Spinal cord (tissue), 10 donors: ENCODE results near the gene TNKS1BP1. TPM values are rescaled to one million over a fixed set of nuclear protein-coding genes. Genes with fewer than 3 reads are reported as not detected.
A peak's percentile ranks its signal among the peaks of the same experiment; 100 is the strongest.

ENCODE experiments used
- DNase-seq, 6 donors: peaks; one replicate each; pipeline versions ENCODE4 v3.0.0 to v3.0.0-alpha.2; 2013 to 2015; ENCODE audit warnings: low spot score in 6 of 6, low read depth in 4 of 6
- H3K27ac ChIP-seq: one replicate; pipeline ENCODE4 v1.5.1; 2013; ENCODE audit warnings: low read depth, low read length, control low read depth
- H3K27me3 ChIP-seq: one replicate; pipeline ENCODE4 v1.6.1; 2013; ENCODE audit warnings: low read length; ENCODE audit not compliant: control insufficient read depth, insufficient read depth
- H3K36me3 ChIP-seq: one replicate; pipeline ENCODE4 v1.6.1; 2013; ENCODE audit warnings: low read length; ENCODE audit not compliant: control insufficient read depth, insufficient read depth
- H3K4me1 ChIP-seq: one replicate; pipeline ENCODE4 v1.6.1; 2013; ENCODE audit warnings: low read length; ENCODE audit not compliant: control insufficient read depth, insufficient read depth
- H3K4me3 ChIP-seq: one replicate; pipeline ENCODE4 v1.5.1; 2013; ENCODE audit warnings: low read depth, low read length, control low read depth
- H3K9me3 ChIP-seq: one replicate; pipeline ENCODE4 v1.6.1; 2013; ENCODE audit warnings: low read length; ENCODE audit not compliant: control insufficient read depth, insufficient read depth
- WGBS: methylation state at CpG from one replicate; pipeline ENCODE4 v1.1.5; 2013; ENCODE audit warnings: missing lambda C conversion rate; ENCODE audit not compliant: insufficient coverage; 5-methylcytosine and 5-hydroxymethylcytosine counted together
- polyA plus RNA-seq, 2 donors: library from polyadenylated mRNA; unstranded; fragments of 120-200 nt; gene quantifications; one replicate each; pipeline ENCODE4 v1.2.1, GENCODE V29; 2013; ENCODE audit not compliant: insufficient read length in 2 of 2
- total RNA-seq, 2 donors: library from RNA; depleted of rRNA in 1 of 2; stranded (reverse); fragments of 120-200 nt in 1 of 2; fragments of >200 nt in 1 of 2; gene quantifications; one replicate each; pipeline versions ENCODE4 v1.2.3 to v1.2.4, GENCODE V29; 2013 to 2014
- donor health status: healthy.

TNKS1BP1 gene
- total and polyA plus RNA-seq, 4 donors, result 17.2 to 58.3 (median 43.5) TPM

GRCh38 chr11:57335343-57336110 is 10.8 kb upstream of the TNKS1BP1 start, which contains the start of gene SSRP1:
Gene SSRP1 (minus strand): TSS chr11:57335892. CDS start chr11:57335121, 771 bp downstream.
- Histone ChIP-seq H3K27me3 (no peaks in the 10 kb centered on the region), H3K9me3 (no peaks in the 10 kb centered on the region), H3K27ac (peak within 1 kb of the TSS; percentile 70), H3K4me1 (peaks cover 30% of the 10 kb centered on the region), H3K4me3 (peak within 1 kb of the TSS; percentile 73), H3K36me3 (peaks cover 32% of the 10 kb centered on the region)
- WGBS, result under 1% methylated on average over 54 of the region's 69 CpGs
- DNase-seq, result peak in 3 of 6 donors; percentile 80 to 97 (median 96)

DNA sequence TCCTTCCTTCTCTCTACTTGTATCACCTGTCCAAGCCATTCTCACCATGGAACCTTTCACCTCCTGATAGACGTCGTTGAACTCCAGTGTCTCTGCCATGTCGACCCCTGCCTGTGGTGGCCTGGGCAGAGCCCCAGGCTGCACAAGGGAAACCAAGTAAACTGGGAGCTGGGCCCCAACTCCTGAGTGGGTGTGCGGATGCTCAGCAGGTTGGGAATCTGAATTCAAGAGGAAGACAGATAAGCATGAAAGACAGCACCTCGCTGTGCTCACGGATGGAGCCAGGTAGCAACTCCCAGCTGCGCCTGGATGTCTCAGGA is 10.2 kb upstream of the TNKS1BP1 start:
- no peak for DNase-seq
- Histone ChIP-seq H3K36me3 (peaks cover 38% of the 10 kb centered on the region), H3K9me3 (no peaks in the 10 kb centered on the region), H3K27ac (peak overlapping the region; percentile 70), H3K27me3 (no peaks in the 10 kb centered on the region), H3K4me1 (peaks cover 26% of the 10 kb centered on the region), H3K4me3 (peak overlapping the region; percentile 73)
- WGBS, result 2% methylated on average over 7 of the region's 7 CpGs

GRCh38 chr11:57332694-57333440 is 8.1 kb upstream of the TNKS1BP1 start:
- Histone ChIP-seq H3K27me3 (no peaks in the 10 kb centered on the region), H3K36me3 (peaks cover 59% of the 10 kb centered on the region), H3K4me3 (no peak overlapping the region), H3K27ac (no peak overlapping the region), H3K4me1 (peaks cover 21% of the 10 kb centered on the region), H3K9me3 (no peaks in the 10 kb centered on the region)
- DNase-seq, result no peak
- WGBS, result 96% methylated on average over 10 of the region's 11 CpGs

DNA sequence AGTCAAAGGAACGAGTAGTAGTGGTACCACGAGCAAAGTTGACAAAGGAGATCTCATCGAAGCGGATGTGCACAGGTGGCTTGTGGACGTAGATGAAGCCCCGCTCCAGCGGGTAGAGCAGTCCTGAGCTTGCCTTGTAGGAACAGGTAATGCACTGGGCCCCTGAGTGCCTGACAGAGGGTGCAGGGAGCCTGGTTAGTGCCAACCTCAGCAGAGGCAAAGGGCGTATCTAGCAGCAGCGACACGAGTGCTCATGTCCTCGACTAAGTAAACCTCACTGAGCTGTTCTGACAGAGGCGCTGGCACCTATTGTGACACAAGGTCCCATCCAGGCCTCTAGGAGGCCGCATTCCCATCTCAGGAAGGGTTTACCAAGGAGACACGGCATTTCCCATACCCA is 7.0 kb upstream of the TNKS1BP1 start:
- no peaks in the 10 kb centered on the region for H3K9me3 ChIP-seq
- peaks cover 69% of the 10 kb centered on the region for H3K36me3 ChIP-seq
- WGBS, result 97% methylated on average over 14 of the region's 14 CpGs
- peaks cover 19% of the 10 kb centered on the region for H3K4me1 ChIP-seq
- no peak for DNase-seq
- no peak overlapping the region for H3K4me3 ChIP-seq
- H3K27me3 ChIP-seq, result no peaks in the 10 kb centered on the region
- H3K27ac ChIP-seq, result no peak overlapping the region

DNA sequence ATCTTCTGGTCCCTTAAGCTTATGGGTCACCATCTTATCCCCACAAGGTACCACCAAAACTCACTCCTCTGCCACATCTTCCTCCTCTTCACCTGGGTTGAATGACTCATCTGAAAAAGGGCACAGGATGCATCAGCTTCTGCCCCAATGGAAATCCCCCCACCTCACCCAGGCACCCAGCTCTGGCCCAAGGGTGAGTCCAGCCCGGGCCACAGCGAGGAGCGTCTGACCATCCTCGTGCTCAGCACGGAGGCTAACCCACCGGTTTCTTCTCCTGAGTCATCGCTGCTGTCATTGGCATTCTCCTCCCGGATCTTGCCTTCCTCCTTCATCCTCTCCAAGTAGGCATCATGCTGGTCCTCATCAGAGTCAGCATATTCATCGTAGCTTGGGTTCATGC is 5.3 kb upstream of the TNKS1BP1 start:
- no peak overlapping the region for H3K27ac ChIP-seq
- H3K4me1 ChIP-seq, result peaks cover 23% of the 10 kb centered on the region
- 93% methylated on average over 9 of the region's 9 CpGs for WGBS
- H3K9me3 ChIP-seq, result no peaks in the 10 kb centered on the region
- DNase-seq, result no peak
- H3K4me3 ChIP-seq, result no peak overlapping the region
- peaks cover 80% of the 10 kb centered on the region for H3K36me3 ChIP-seq
- H3K27me3 ChIP-seq, result no peaks in the 10 kb centered on the region

DNA sequence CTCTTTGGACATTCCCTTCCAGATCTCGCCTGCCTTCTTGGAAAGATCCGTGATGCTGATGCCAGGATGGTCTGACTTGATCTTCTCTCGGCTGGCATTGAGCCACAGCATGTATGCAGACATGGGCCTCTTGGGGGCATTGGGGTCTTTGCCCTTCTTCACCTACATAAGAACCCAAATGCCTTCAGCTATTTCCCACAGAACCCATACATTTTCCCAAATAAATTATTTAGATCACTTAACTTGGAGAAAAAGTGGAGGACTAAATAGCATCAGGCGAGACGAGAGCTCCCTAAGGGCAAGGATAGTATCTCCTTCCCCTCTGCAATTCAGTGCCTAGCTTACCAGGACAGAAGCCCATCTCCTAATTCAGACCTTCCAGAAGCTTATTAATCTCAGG is 3.0 kb upstream of the TNKS1BP1 start:
- no peaks in the 10 kb centered on the region for H3K9me3 ChIP-seq
- H3K27me3 ChIP-seq, result no peaks in the 10 kb centered on the region
- no peak overlapping the region for H3K4me3 ChIP-seq
- DNase-seq, result no peak
- no peak overlapping the region for H3K27ac ChIP-seq
- H3K4me1 ChIP-seq, result peaks cover 24% of the 10 kb centered on the region
- WGBS, result 94% methylated on average over 5 of the region's 5 CpGs
- peaks cover 70% of the 10 kb centered on the region for H3K36me3 ChIP-seq

GRCh38 chr11:57325735-57326048 is 940 bp upstream of the TNKS1BP1 start:
- H3K9me3 ChIP-seq, result no peaks in the 10 kb centered on the region
- H3K4me1 ChIP-seq, result peaks cover 37% of the 10 kb centered on the region
- H3K27ac ChIP-seq, result peak overlapping the region; percentile 96
- WGBS, result 8% methylated on average over 6 of the region's 6 CpGs
- no peak for DNase-seq
- H3K36me3 ChIP-seq, result peaks cover 61% of the 10 kb centered on the region
- H3K4me3 ChIP-seq, result peak overlapping the region; percentile 71
- no peaks in the 10 kb centered on the region for H3K27me3 ChIP-seq

- no peaks in the 10 kb centered on the region for H3K9me3 ChIP-seq
- under 1% methylated on average over 35 of the region's 64 CpGs for WGBS
- H3K27ac ChIP-seq, result peak overlapping the region; percentile 97
- H3K27me3 ChIP-seq, result no peaks in the 10 kb centered on the region
- peak overlapping the region; percentile 58 for H3K4me3 ChIP-seq
- peaks cover 59% of the 10 kb centered on the region for H3K36me3 ChIP-seq
- peak in 2 of 6 donors; percentile 85 to 89 for DNase-seq
- H3K4me1 ChIP-seq, result peaks cover 43% of the 10 kb centered on the region
Observed at GRCh38 chr11:57324154-57324885, 432 bp downstream of the TNKS1BP1 start.

GRCh38 chr11:57323855-57324153 is 948 bp downstream of the TNKS1BP1 start:
- H3K9me3 ChIP-seq, result no peaks in the 10 kb centered on the region
- DNase-seq, result no peak
- H3K27ac ChIP-seq, result peak overlapping the region; percentile 97
- H3K4me3 ChIP-seq, result peak overlapping the region; percentile 58
- peaks cover 43% of the 10 kb centered on the region for H3K4me1 ChIP-seq
- WGBS, result 9% methylated on average over 6 of the region's 9 CpGs
- no peaks in the 10 kb centered on the region for H3K27me3 ChIP-seq
- peaks cover 57% of the 10 kb centered on the region for H3K36me3 ChIP-seq
